Measurements from ENCODE around the gene TBP. TPM values are rescaled to one million over a fixed set of nuclear protein-coding genes. Genes with fewer than 3 reads are reported as not detected.

The TBP gene
- total RNA-seq, 1 experiment from 2014 or later, result 15.7 TPM

GRCh38 chr6:170545405-170545804 is 8.8 kb upstream of the TBP start:
- Histone ChIP-seq H3K9ac (ENCODE audit: low read length) (no peak overlapping the region), H3K27ac (ENCODE audit: low read length) (no peak overlapping the region), H3K9me3 (ENCODE audit: low read length) (no peaks in the 10 kb centered on the region), H4K20me1 (ENCODE audit: low read length) (peaks cover 77% of the 10 kb centered on the region), H3K4me2 (ENCODE audit: low read length) (no peak overlapping the region), H3K4me3 (ENCODE audit: low read length) (no peak overlapping the region), H3K36me3 (ENCODE audit: low read depth, low read length) (peaks cover 87% of the 10 kb centered on the region), H3K9me2 (replicated peaks; ENCODE audit: low read length) (no peaks in the 10 kb centered on the region), H3K4me1 (ENCODE audit: insufficient read depth, low read length) (peaks cover 10% of the 10 kb centered on the region; the same call in 1 of the 2 replicates), H2AFZ (ENCODE audit: low read length) (no peak overlapping the region), H3F3A (ENCODE audit: low read length, unreplicated experiment) (no peaks in the 10 kb centered on the region), H3K79me2 (ENCODE audit: low read length) (peaks cover 94% of the 10 kb centered on the region), H3K27me3 (ENCODE audit: low read length) (no peaks in the 10 kb centered on the region)
- no TSS peak for BruUV-seq (replicated peaks)
- ATAC-seq, result peak; percentile 46
- DNase-seq, result no peak
- POLR2A ChIA-PET (ENCODE audit: unreplicated experiment), result no interaction called here
- TF ChIP-seq, protein P1, sequence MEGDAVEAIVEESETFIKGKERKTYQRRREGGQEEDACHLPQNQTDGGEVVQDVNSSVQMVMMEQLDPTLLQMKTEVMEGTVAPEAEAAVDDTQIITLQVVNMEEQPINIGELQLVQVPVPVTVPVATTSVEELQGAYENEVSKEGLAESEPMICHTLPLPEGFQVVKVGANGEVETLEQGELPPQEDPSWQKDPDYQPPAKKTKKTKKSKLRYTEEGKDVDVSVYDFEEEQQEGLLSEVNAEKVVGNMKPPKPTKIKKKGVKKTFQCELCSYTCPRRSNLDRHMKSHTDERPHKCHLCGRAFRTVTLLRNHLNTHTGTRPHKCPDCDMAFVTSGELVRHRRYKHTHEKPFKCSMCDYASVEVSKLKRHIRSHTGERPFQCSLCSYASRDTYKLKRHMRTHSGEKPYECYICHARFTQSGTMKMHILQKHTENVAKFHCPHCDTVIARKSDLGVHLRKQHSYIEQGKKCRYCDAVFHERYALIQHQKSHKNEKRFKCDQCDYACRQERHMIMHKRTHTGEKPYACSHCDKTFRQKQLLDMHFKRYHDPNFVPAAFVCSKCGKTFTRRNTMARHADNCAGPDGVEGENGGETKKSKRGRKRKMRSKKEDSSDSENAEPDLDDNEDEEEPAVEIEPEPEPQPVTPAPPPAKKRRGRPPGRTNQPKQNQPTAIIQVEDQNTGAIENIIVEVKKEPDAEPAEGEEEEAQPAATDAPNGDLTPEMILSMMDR (conservative IDR thresholded peaks at IDR 0.05; ENCODE audit: low read depth, low read length), result no peak
- TF ChIP-seq EZH2phosphoT487 (IDR thresholded peaks at IDR 0.05; ENCODE audit: borderline replicate concordance, low read length) (no peak), EZH2 (IDR thresholded peaks at IDR 0.05; ENCODE audit: low read length, unreplicated experiment) (no peak)
- intact Hi-C loops (cut with micrococcal nuclease), result no loop called here
- CTCF ChIA-PET, result no interaction called here

- TSS peak; percentile 54 for BruUV-seq (replicated peaks)
- ATAC-seq, result peak; percentile 74
- CTCF ChIA-PET, result no interaction called here
Observed at GRCh38 chr6:170552765-170553533, 1.2 kb upstream of the TBP start, which contains the start of gene PSMB1. PSMB1 (minus strand) TSS chr6:170553307; CDS start chr6:170553242, 65 bp downstream.

More at GRCh38 chr6:170552765-170553533, 1.2 kb upstream of the TBP start, which contains the start of gene PSMB1:
- peak within 1 kb of the TSS; percentile 95 for H3K9ac ChIP-seq (ENCODE audit: low read length)
- H3K27me3 ChIP-seq (ENCODE audit: low read length), result no peaks in the 10 kb centered on the region
- H2AFZ ChIP-seq (ENCODE audit: low read length), result peak within 1 kb of the TSS; percentile 97
- peaks cover 23% of the 10 kb centered on the region for H3K36me3 ChIP-seq (ENCODE audit: low read depth, low read length)
- peak within 1 kb of the TSS; percentile 97 for H3K4me3 ChIP-seq (ENCODE audit: low read length)
- H3K9me3 ChIP-seq (ENCODE audit: low read length), result no peaks in the 10 kb centered on the region
- H3K4me1 ChIP-seq (ENCODE audit: insufficient read depth, low read length), result peaks cover 30% of the 10 kb centered on the region; the same call in 1 of the 2 replicates
- POLR2A ChIA-PET (ENCODE audit: unreplicated experiment), result interaction anchor here (0.6 kb wide), 1 partner anchor 326 kb away, joined by 3 read pairs; no protein-coding TSS in a partner anchor
- no peaks in the 10 kb centered on the region for H3K9me2 ChIP-seq (replicated peaks; ENCODE audit: low read length)
- H4K20me1 ChIP-seq (ENCODE audit: low read length), result peaks cover 49% of the 10 kb centered on the region
- H3K4me2 ChIP-seq (ENCODE audit: low read length), result peak within 1 kb of the TSS; percentile 98
- TF ChIP-seq EZH2phosphoT487 (IDR thresholded peaks at IDR 0.05; ENCODE audit: borderline replicate concordance, low read length) (no peak), EZH2 (IDR thresholded peaks at IDR 0.05; ENCODE audit: low read length, unreplicated experiment) (no peak)
- TF ChIP-seq, protein P1 (conservative IDR thresholded peaks at IDR 0.05; ENCODE audit: low read depth, low read length), result no peak
- DNase-seq, result peak; percentile 88
- peaks cover 86% of the 10 kb centered on the region for H3K79me2 ChIP-seq (ENCODE audit: low read length)
- H3F3A ChIP-seq (ENCODE audit: low read length, unreplicated experiment), result no peaks in the 10 kb centered on the region
- peak within 1 kb of the TSS; percentile 85 for H3K27ac ChIP-seq (ENCODE audit: low read length)
- intact Hi-C loops (cut with micrococcal nuclease), result loop anchor here (10.0 kb wide), 1 partner anchor 828 kb away; the partner anchor contains the start of gene PHF10
